NCI-H2029 (cell line): ENCODE results near the gene ABI1.
A peak's percentile ranks its signal among the peaks of the same experiment; 100 is the strongest.
"Not testable (repeated sequence)": the region's sequence is repeated elsewhere in the genome, so short reads cannot be mapped to it uniquely, and the experiment has no call there.

ENCODE experiments used
- DNase-seq: peaks from one replicate; lab custom pipeline; 2025; lab: John Stamatoyannopoulos, UW

ABI1 gene

GRCh38 chr10:26804418-26805393 is 56.1 kb downstream of the ABI1 start:
- DNase-seq: no peak

GRCh38 chr10:26803849-26804248 is 56.9 kb downstream of the ABI1 start:
- no peak for DNase-seq

- DNase-seq: no peak
These were observed 58.2 kb downstream of the ABI1 start for GRCh38 chr10:26802527-26802926.

DNA sequence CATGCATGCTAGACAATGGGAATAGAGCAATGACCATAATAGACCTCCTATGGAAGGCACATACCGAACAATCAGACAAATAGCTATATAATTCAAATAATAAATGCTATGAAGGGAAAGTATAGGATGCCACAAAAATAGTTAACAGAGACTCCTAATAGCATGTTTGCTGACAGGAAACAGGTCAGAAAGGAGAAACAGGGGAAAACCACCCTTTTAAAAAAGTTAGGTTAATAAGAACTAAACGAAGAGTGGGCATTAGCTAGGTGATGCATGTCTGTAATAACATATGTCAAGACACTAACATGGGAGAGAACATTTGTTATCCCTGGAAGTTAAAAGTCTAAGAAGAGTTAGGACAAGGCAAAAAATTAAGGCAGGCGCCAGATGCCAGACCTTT is 58.9 kb downstream of the ABI1 start:
- DNase-seq: no peak

DNA sequence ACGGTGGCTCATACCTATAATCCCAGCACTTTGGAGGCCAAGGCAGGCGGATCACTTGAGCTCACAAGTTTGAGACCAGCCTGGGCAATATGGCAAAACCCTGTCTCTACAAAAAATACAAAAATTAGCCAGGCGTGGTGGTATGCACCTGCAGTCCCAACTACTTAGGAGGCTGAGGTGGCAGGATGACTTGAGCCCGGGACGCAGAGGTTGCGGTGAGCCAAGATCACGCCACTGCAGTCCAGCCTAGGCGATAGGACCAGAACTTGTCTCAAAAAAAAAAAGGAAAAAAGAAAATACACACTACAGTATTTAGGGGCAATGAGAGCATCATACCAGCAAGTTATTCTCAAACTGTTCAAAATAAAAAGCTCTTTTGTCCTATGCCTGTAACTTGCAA is 59.5 kb downstream of the ABI1 start:
- no peak for DNase-seq

DNA sequence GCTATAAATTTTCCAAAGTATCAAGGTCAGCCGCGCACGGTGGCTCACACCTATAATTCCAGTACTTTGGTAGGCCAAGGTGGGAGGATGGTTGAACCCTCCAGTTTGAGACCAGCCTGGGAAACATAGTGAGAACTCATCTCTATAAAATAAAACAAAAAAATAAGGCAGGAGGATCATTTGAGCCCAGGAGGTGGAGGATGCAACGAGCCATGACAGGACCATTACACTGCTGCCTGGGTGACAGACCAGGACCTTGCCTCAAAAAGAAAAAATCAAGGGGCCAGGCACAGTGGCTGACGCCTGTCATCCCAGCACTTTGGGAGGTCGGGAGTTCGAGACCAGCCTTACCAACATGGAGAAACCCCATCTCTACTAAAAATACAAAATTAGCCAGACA is 60.3 kb downstream of the ABI1 start:
- DNase-seq: no peak

GRCh38 chr10:26799342-26799741 is 61.4 kb downstream of the ABI1 start:
- DNase-seq: peak; percentile 20

- DNase-seq: no peak
These were observed 62.5 kb downstream of the ABI1 start for GRCh38 chr10:26798298-26798697.

DNA sequence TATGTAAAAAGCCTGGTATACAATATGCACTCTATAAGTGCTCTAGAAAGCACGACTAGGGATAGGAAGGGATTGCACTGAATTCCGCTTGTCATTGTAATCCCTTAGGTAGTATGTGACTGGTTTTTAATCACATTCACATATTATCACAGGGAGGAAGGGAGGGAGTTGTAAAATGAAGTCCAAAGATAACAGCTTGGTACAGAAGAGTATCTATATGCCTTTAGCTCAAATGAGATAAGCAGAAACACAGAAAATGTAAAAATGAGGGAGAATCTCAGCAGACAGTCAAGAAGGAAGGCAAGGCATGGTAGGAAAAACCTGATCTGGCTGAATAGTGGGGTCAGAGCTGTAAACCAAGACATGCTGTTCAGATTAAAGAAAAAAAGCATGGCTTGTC is 63.4 kb downstream of the ABI1 start:
- DNase-seq: no peak

GRCh38 chr10:26792758-26793495 is 67.8 kb downstream of the ABI1 start:
- no peak for DNase-seq

GRCh38 chr10:26790221-26790995 is 70.3 kb downstream of the ABI1 start:
- DNase-seq: no peak

GRCh38 chr10:26789779-26790178 is 71.0 kb downstream of the ABI1 start:
- DNase-seq: not testable (repeated sequence)

DNA sequence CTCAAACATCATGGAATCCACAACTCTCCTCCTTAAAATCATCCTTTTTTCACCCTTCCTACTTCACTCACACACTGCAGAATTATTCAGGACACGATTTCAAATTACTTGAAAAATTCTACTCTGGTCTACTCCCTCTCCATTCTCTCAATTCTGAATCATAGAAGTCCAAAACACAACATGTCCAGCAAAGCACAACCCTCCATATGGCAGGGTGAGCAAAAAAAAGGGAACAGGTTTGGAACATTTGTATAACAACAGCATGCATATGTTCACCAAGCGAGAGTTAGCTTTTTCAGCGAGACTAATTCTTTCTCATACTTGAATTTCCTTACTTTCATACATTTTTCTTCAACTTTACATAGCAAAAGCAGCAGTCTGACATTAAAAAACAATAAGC is 73.4 kb downstream of the ABI1 start:
- no peak for DNase-seq

- DNase-seq: no peak
These were observed 79.0 kb downstream of the ABI1 start for GRCh38 chr10:26781797-26782196.

DNA sequence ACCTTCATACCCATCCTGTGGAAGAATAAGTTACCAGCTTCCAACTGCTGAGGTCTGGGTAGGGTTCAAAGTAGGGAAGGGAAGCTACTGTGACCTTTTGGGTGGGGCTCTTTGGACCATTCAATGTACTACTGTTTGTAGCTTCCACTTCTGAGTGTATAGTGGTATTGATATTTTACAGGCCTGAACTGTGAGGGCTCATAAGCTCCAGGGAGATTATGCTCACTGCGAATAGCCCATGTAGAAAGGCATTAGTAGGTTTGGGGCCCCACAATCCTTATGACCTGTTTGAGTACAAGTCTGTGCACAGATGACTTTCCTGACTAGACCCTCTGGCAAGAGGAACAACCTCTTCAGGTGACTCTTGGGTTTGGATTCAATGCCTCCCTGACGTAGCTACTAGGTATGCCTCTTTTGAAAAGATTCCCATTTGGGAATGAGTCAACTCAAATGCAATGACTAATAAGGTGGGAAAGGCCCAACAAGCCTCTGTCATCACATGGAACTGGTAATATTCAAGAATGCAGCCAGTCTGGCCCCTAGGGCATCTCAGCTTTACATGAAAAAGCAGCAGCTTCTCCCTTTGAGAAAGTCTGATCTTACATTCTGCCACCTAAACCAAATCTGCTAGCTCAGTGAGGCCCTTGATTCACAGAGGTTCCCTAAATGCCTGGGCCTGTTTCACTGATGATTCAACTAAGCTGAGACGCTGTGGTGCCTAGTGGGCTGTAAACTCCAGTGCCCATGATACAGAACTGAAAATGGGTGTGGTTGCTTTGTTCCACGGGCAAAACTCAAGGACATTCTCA is 79.8 kb downstream of the ABI1 start:
- DNase-seq: no peak

- DNase-seq: no peak
These were observed 80.5 kb downstream of the ABI1 start for GRCh38 chr10:26780106-26780792.

- peak; percentile 3 for DNase-seq
These were observed 81.4 kb downstream of the ABI1 start for GRCh38 chr10:26779176-26779860.

GRCh38 chr10:26777686-26778085 is 83.1 kb downstream of the ABI1 start:
- DNase-seq: no peak

GRCh38 chr10:26776258-26776657 is 84.5 kb downstream of the ABI1 start:
- no peak for DNase-seq

GRCh38 chr10:26773633-26774032 is 87.1 kb downstream of the ABI1 start:
- DNase-seq: no peak
